ENCODE measurements around the gene VPS11.

Gene VPS11

GRCh38 chr11:119025099-119025473 is 42.5 kb upstream of the VPS11 start:
- no peak overlapping the region for H3K9ac ChIP-seq (ENCODE audit: low read length)
- H3K27me3 ChIP-seq (replicated peaks; ENCODE audit: insufficient read depth, low read length): no peaks in the 10 kb centered on the region
- H3K27ac ChIP-seq (ENCODE audit: low read length): no peak overlapping the region
- H3K4me3 ChIP-seq (ENCODE audit: low read length): no peak overlapping the region
- DNase-seq: no peak
- no peaks in the 10 kb centered on the region for H3K9me3 ChIP-seq (replicated peaks; ENCODE audit: insufficient read depth, low read length)
- no peaks in the 10 kb centered on the region for H3K36me3 ChIP-seq (replicated peaks; ENCODE audit: insufficient read depth, low read length)
- peaks cover 92% of the 10 kb centered on the region for H3K79me2 ChIP-seq (ENCODE audit: low read length)
- TF ChIP-seq EZH2phosphoT487 (IDR thresholded peaks at IDR 0.05; ENCODE audit: low read length) (no peak), EZH2 (optimal IDR thresholded peaks at IDR 0.05; ENCODE audit: low read depth, low read length) (no peak), CTCF (IDR thresholded peaks at IDR 0.05; ENCODE audit: low read length) (no peak)
- 0 out of 2 replicates have a peak, but pooled peaks cover 3% of the 10 kb centered on the region for H4K20me1 ChIP-seq (ENCODE audit: insufficient read depth, low read length)
- no peak overlapping the region for H3K4me2 ChIP-seq (ENCODE audit: low read depth, low read length)
- H2AFZ ChIP-seq (ENCODE audit: low read length): no peak overlapping the region
- peaks cover 59% of the 10 kb centered on the region for H3K4me1 ChIP-seq (ENCODE audit: low read length)
- no peaks in the 10 kb centered on the region for H3K9me2 ChIP-seq (replicated peaks; ENCODE audit: insufficient read depth, low read length)
- H3F3A ChIP-seq (ENCODE audit: insufficient read depth, low read length): peaks cover 44% of the 10 kb centered on the region

- Histone ChIP-seq H3K4me1 (ENCODE audit: low read length) (peaks cover 56% of the 10 kb centered on the region), H3K9me2 (replicated peaks; ENCODE audit: insufficient read depth, low read length) (no peaks in the 10 kb centered on the region), H3K9ac (ENCODE audit: low read length) (no peak overlapping the region), H3K4me2 (ENCODE audit: low read depth, low read length) (no peak overlapping the region), H2AFZ (ENCODE audit: low read length) (no peak overlapping the region), H3K79me2 (ENCODE audit: low read length) (peaks cover 92% of the 10 kb centered on the region), H3K27ac (ENCODE audit: low read length) (no peak overlapping the region), H3K4me3 (ENCODE audit: low read length) (no peak overlapping the region), H3K9me3 (replicated peaks; ENCODE audit: insufficient read depth, low read length) (no peaks in the 10 kb centered on the region), H3F3A (ENCODE audit: insufficient read depth, low read length) (peaks cover 45% of the 10 kb centered on the region), H4K20me1 (ENCODE audit: insufficient read depth, low read length) (0 out of 2 replicates have a peak, but pooled peaks cover 3% of the 10 kb centered on the region), H3K36me3 (replicated peaks; ENCODE audit: insufficient read depth, low read length) (no peaks in the 10 kb centered on the region), H3K27me3 (replicated peaks; ENCODE audit: insufficient read depth, low read length) (no peaks in the 10 kb centered on the region)
- TF ChIP-seq EZH2phosphoT487 (IDR thresholded peaks at IDR 0.05; ENCODE audit: low read length) (no peak), EZH2 (optimal IDR thresholded peaks at IDR 0.05; ENCODE audit: low read depth, low read length) (no peak)
- no peak for DNase-seq
Observed at GRCh38 chr11:119025541-119025940, 42.1 kb upstream of the VPS11 start.

GRCh38 chr11:119025978-119026766 is 41.4 kb upstream of the VPS11 start:
- DNase-seq: no peak
- H3K4me2 ChIP-seq (ENCODE audit: low read depth, low read length): no peak overlapping the region
- no peak overlapping the region for H3K27ac ChIP-seq (ENCODE audit: low read length)
- H3K27me3 ChIP-seq (replicated peaks; ENCODE audit: insufficient read depth, low read length): no peaks in the 10 kb centered on the region
- H3K9ac ChIP-seq (ENCODE audit: low read length): no peak overlapping the region
- H4K20me1 ChIP-seq (ENCODE audit: insufficient read depth, low read length): 0 out of 2 replicates have a peak, but pooled peaks cover 2% of the 10 kb centered on the region
- H3K4me1 ChIP-seq (ENCODE audit: low read length): peaks cover 53% of the 10 kb centered on the region
- no peaks in the 10 kb centered on the region for H3K9me3 ChIP-seq (replicated peaks; ENCODE audit: insufficient read depth, low read length)
- no peaks in the 10 kb centered on the region for H3K36me3 ChIP-seq (replicated peaks; ENCODE audit: insufficient read depth, low read length)
- H3F3A ChIP-seq (ENCODE audit: insufficient read depth, low read length): peaks cover 44% of the 10 kb centered on the region
- H3K9me2 ChIP-seq (replicated peaks; ENCODE audit: insufficient read depth, low read length): no peaks in the 10 kb centered on the region
- no peak for TF ChIP-seq CTCF (IDR thresholded peaks at IDR 0.05; ENCODE audit: low read length)
- no peak for TF ChIP-seq EZH2phosphoT487 (IDR thresholded peaks at IDR 0.05; ENCODE audit: low read length)
- TF ChIP-seq EZH2 (optimal IDR thresholded peaks at IDR 0.05; ENCODE audit: low read depth, low read length): no peak
- peaks cover 87% of the 10 kb centered on the region for H3K79me2 ChIP-seq (ENCODE audit: low read length)
- no peak overlapping the region for H3K4me3 ChIP-seq (ENCODE audit: low read length)
- H2AFZ ChIP-seq (ENCODE audit: low read length): no peak overlapping the region

- Histone ChIP-seq H3K36me3 (replicated peaks; ENCODE audit: insufficient read depth, low read length) (no peaks in the 10 kb centered on the region), H3K79me2 (ENCODE audit: low read length) (peaks cover 80% of the 10 kb centered on the region), H3K9ac (ENCODE audit: low read length) (no peak overlapping the region), H3K4me3 (ENCODE audit: low read length) (no peak overlapping the region), H3K27ac (ENCODE audit: low read length) (no peak overlapping the region), H3K4me1 (ENCODE audit: low read length) (peaks cover 45% of the 10 kb centered on the region), H4K20me1 (ENCODE audit: insufficient read depth, low read length) (no peaks in the 10 kb centered on the region), H3K9me3 (replicated peaks; ENCODE audit: insufficient read depth, low read length) (no peaks in the 10 kb centered on the region), H3F3A (ENCODE audit: insufficient read depth, low read length) (peaks cover 37% of the 10 kb centered on the region), H3K9me2 (replicated peaks; ENCODE audit: insufficient read depth, low read length) (no peaks in the 10 kb centered on the region), H3K27me3 (replicated peaks; ENCODE audit: insufficient read depth, low read length) (no peaks in the 10 kb centered on the region), H2AFZ (ENCODE audit: low read length) (no peak overlapping the region), H3K4me2 (ENCODE audit: low read depth, low read length) (no peak overlapping the region)
- DNase-seq: no peak
- no peak for TF ChIP-seq CTCF (IDR thresholded peaks at IDR 0.05; ENCODE audit: low read length)
- TF ChIP-seq EZH2 (optimal IDR thresholded peaks at IDR 0.05; ENCODE audit: low read depth, low read length): no peak
- no peak for TF ChIP-seq EZH2phosphoT487 (IDR thresholded peaks at IDR 0.05; ENCODE audit: low read length)
Observed at GRCh38 chr11:119026970-119027369, 40.6 kb upstream of the VPS11 start.

All from MM.1S (cell line).